ENCODE data around the gene IL21. TPM values are rescaled to one million over a fixed set of nuclear protein-coding genes. Genes with fewer than 3 reads are reported as not detected.

The IL21 gene
- total and polyA plus RNA-seq, 2 of the 13 experiments (the other 11 are each of a cell fraction or from before 2014, with no cell fraction given) = not detected

DNA sequence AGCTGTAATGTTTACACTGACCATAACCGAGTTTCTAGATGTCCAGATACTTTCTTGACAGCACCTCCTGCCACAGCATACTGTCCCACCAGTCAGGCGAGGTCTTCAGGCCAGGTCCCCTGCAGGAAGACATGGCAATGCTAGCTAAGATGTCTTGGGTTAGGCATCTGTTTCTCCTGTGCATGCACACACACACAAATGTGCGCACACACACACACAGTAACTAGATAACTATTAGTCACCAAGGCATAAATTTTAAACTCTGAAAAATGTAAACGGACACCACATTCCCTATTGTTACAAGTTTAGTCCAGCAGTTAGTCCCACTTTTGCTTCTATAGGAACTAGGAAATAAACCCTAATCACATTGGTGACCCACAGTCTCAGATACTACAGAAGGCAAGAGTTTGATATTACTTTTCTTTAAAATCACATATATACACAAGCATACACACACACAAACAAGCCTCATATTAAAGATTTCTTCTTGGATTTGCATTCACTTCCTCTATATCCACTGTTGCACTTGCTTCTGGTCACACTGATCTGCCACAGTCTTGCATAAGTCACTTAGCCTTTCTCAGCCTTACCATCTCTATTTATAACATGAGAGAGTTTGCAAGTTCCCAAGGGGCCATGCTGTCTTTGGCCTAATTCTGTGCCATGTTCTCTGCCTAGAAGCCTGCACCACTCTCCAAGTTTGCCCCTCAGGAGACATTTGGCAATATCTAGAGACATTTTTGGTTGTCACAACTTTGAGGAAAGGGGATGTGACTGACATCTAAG is 32.2 kb downstream of the IL21 start:
- no peaks in the 10 kb centered on the region for H4K20me1 ChIP-seq (ENCODE audit: insufficient read depth, low read length)
- intact Hi-C loops (cut with micrococcal nuclease; ENCODE audit: unreplicated experiment) = no loop called here
- WGBS (ENCODE audit: low lambda C conversion rate) = 23% methylated on average over 4 of the region's 4 CpGs

More for the DNA sequence above, 32.2 kb downstream of the IL21 start:
- Histone ChIP-seq H3K4me1 (ENCODE audit: insufficient read depth, low read length) (no peaks in the 10 kb centered on the region), H2AFZ (ENCODE audit: low read length) (no peak overlapping the region), H3K27me3 (ENCODE audit: control insufficient read depth in 1 of 2, insufficient read depth in 2 of 2, low read length in 2 of 2) (peaks cover 0 to 4% of the 10 kb centered on the region in 2 experiments; a peak in 1 of 5 replicates), H3K9me3 (ENCODE audit: low read length) (no peaks in the 10 kb centered on the region), H3K36me3 (replicated peaks in 1 of 2; ENCODE audit: control insufficient read depth in 1 of 2, insufficient read depth in 2 of 2, low read length in 2 of 2) (no peaks in the 10 kb centered on the region), H3K9ac (ENCODE audit: insufficient read depth, low read depth, low read length) (no peak overlapping the region), H3K79me2 (ENCODE audit: insufficient read depth, low read length) (no peaks in the 10 kb centered on the region), H3K4me2 (ENCODE audit: low read depth, low read length) (no peak overlapping the region), H3K27ac (ENCODE audit: extremely low read length, insufficient read depth, low read length) (no peak overlapping the region), H3K4me3 (replicated peaks in 1 of 3; ENCODE audit: insufficient read depth in 1 of 3, low read depth in 2 of 3, low read length in 3 of 3) (no peak overlapping the region)
- no TSS peak for BruUV-seq (replicated peaks)
- TF ChIP-seq TSC22D2 (CRISPR knock-in tag; IDR thresholded peaks at IDR 0.05; ENCODE audit: borderline replicate concordance) (no peak), ZNF747 (CRISPR knock-in tag; IDR thresholded peaks at IDR 0.05; ENCODE audit: borderline replicate concordance) (no peak), KMT2A (CRISPR knock-in tag; IDR thresholded peaks at IDR 0.05) (no peak), FOXM1 (CRISPR knock-in tag; IDR thresholded peaks at IDR 0.05) (no peak), MED13 (CRISPR knock-in tag; IDR thresholded peaks at IDR 0.05) (no peak), ZNF383 (CRISPR knock-in tag; IDR thresholded peaks at IDR 0.05; ENCODE audit: borderline replicate concordance) (no peak), ZNF430 (CRISPR knock-in tag; IDR thresholded peaks at IDR 0.05) (no peak), ZNF296 (CRISPR knock-in tag; conservative IDR thresholded peaks at IDR 0.05) (no peak), ZNF484 (CRISPR knock-in tag; IDR thresholded peaks at IDR 0.05; ENCODE audit: borderline replicate concordance, low read depth) (no peak)
- TF ChIP-seq, protein P1, sequence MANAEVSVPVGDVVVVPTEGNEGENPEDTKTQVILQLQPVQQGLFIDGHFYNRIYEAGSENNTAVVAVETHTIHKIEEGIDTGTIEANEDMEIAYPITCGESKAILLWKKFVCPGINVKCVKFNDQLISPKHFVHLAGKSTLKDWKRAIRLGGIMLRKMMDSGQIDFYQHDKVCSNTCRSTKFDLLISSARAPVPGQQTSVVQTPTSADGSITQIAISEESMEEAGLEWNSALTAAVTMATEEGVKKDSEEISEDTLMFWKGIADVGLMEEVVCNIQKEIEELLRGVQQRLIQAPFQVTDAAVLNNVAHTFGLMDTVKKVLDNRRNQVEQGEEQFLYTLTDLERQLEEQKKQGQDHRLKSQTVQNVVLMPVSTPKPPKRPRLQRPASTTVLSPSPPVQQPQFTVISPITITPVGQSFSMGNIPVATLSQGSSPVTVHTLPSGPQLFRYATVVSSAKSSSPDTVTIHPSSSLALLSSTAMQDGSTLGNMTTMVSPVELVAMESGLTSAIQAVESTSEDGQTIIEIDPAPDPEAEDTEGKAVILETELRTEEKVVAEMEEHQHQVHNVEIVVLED (CRISPR knock-in tag; IDR thresholded peaks at IDR 0.05; ENCODE audit: borderline replicate concordance) = no peak
- TF ChIP-seq, protein P2, sequence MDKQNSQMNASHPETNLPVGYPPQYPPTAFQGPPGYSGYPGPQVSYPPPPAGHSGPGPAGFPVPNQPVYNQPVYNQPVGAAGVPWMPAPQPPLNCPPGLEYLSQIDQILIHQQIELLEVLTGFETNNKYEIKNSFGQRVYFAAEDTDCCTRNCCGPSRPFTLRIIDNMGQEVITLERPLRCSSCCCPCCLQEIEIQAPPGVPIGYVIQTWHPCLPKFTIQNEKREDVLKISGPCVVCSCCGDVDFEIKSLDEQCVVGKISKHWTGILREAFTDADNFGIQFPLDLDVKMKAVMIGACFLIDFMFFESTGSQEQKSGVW (CRISPR knock-in tag; IDR thresholded peaks at IDR 0.05; ENCODE audit: borderline replicate concordance) = no peak
- CTCF ChIA-PET (ENCODE audit: low intra/inter-chr PET ratio, low total read pairs) = no interaction called here
- POLR2A ChIA-PET = no interaction called here
- FAIRE-seq = no peak
- no peak for ATAC-seq
- no peak for DNase-seq (ENCODE audit: low spot score)
- in situ Hi-C loops (cut with HindIII; ENCODE audit: extremely low pct_ligation_motif_present, low pct_unique_long_range_greater_than_20kb) = loop anchor here (10.0 to 25.0 kb wide), 2 partner anchors 276 to 684 kb away; no protein-coding TSS in a partner anchor
